D341Med (cell line): ENCODE measurements around the gene COL15A1.
A peak's percentile ranks its signal among the peaks of the same experiment; 100 is the strongest.
"Not testable (repeated sequence)": the region's sequence is repeated elsewhere in the genome, so short reads cannot be mapped to it uniquely, and the experiment has no call there.

Experiments used
- DNase-seq: peaks from one replicate; pipeline ENCODE4 v3.0.0; 2012; ENCODE audit warnings: low spot score

The COL15A1 gene

DNA sequence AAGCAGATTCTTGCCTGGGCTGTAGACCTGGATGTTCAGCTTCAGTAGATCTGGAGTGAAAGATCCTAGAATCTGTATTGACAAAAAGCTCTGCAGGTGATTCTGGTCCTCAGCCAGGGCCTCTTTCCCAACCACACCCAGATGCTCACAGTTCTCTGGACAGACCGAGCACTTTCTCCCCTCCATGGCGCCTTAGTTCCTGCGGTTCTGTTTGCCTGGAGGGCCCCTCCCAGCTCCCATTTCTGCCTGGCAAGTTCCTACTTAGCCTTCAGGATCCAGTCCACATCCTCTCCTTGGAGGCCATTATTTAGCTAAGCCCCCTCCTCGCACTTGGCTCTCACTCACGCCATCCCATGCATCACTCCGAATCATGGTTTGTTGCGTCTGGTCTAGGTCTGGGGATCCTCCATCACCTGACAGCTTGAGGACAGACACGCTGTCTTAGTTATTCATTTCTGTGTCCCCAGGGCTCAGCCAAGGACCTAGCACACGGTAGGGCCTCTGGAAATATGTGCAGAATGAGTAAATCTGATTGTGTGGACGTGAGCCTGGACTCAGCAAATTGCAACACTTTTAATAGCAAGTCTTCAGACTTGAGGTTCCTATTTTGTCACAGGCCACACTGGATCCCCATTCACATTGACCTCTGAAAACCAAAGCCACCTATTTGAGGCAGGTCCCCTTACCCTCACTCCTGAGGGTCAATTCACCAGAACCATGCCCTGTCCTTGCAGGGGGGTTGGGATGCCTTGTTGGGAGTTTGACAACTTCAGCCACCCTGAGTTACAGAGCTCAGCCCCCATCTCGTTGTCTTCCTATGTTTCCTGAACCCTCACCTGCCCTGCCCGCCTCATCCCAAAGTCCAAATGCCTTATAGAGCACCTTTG lies 50.7 kb downstream of the COL15A1 start:
- no peak for DNase-seq

GRCh38 chr9:98995059-98995671 lies 51.5 kb downstream of the COL15A1 start:
- no peak for DNase-seq

- DNase-seq: no peak
Measured at GRCh38 chr9:98995971-98996504, 52.3 kb downstream of the COL15A1 start.

DNA sequence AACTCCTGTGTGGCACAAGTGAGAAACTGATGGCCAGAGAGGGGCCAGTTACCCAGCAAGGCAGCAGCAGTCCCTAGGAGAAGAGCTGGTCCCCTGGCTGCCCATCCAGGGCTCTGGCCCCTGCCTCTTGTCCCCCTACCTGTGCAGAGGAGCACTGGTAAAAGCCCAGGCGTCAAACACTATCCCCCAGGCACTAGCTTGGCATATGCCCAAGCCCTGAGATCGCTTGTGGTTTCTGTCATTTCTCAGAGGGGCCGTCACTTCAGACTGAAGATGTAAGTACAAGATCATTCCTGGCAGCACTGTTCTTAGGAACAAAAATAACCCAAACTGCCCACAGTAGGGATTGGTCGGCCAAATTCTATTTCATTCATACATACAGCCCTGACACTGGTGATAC lies 53.9 kb downstream of the COL15A1 start:
- no peak for DNase-seq

DNA sequence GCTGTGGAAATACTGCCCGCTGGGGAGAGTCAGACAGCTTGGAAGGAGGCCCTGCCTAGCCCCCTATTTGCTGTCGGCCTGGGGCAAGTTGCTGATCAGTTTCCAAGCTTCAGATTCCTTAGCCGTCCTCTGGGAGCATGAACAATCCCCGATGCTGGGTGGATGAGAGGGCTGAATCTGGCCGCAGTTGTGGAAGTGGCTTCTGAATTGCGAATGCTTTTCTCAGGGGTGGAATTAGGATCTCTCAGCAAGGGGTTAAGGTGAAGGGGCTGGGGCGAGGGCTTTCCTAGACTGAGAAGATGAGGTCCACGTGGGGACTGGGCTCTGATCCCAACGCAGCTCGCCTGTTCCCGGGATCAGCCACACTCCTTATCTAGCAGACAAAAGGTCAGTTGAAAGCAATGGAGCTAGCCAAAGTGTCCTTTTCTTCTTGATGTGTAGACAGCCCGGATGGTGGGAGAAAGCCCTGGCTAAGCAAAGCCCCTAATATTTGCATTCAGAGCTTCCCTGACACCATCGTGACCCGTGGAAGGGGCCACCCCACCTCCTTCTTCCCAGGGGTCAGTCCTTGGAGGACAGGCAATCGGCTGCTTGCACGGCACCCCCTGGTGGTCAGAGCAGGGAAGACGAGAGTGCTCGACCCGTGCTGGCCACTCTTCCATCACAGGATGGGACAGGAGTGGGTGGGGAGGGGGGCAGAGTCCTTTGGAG lies 54.9 kb downstream of the COL15A1 start:
- DNase-seq: peak; percentile 80

- no peak for DNase-seq
Measured at GRCh38 chr9:98999152-98999525, 55.4 kb downstream of the COL15A1 start.

GRCh38 chr9:99000476-99001395 lies 57.0 kb downstream of the COL15A1 start:
- DNase-seq: peak; percentile 69

DNA sequence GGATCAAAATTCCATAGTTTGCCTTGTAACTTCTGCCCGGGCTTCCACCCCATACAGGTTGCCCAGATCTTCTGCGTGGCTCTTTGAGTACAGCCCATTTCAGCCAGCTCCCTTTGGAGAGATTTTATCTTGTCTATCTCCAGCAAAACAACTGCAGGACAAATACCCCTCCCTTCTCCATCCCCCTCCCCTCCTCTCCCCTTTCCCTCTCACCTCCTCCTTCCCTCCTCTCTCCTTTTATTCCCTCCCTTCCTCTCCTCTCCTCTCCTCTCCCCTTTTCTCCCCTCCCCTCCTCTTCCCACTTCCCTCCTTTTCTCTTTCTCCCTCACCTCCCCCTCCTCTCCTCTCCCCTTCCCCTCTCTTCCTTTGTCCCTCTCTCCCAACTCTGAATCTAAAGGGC lies 58.2 kb downstream of the COL15A1 start:
- DNase-seq: no peak

- DNase-seq: no peak
Measured at GRCh38 chr9:99002706-99003105, 59.0 kb downstream of the COL15A1 start.

GRCh38 chr9:99003308-99003707 lies 59.6 kb downstream of the COL15A1 start:
- DNase-seq: no peak

DNA sequence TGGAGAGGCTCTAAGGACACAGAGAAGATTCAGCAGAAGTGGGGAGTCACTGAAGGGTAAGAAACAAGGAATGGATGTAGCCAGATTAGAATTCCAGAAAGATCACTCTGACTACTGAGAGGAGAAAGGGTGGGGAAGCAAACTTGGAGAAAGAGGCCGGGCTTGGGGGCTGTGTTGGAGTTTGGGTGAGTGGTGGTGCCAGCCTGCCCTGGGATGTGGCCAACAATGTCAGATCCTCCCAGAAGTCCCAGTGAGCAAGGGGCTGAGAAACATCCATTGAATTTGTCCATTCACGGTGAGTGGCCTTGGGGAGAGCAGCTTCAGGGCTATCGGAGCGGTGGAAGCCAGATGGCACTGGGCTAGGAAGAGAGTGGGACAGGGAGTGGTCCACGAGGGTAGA lies 60.4 kb downstream of the COL15A1 start:
- DNase-seq: no peak

DNA sequence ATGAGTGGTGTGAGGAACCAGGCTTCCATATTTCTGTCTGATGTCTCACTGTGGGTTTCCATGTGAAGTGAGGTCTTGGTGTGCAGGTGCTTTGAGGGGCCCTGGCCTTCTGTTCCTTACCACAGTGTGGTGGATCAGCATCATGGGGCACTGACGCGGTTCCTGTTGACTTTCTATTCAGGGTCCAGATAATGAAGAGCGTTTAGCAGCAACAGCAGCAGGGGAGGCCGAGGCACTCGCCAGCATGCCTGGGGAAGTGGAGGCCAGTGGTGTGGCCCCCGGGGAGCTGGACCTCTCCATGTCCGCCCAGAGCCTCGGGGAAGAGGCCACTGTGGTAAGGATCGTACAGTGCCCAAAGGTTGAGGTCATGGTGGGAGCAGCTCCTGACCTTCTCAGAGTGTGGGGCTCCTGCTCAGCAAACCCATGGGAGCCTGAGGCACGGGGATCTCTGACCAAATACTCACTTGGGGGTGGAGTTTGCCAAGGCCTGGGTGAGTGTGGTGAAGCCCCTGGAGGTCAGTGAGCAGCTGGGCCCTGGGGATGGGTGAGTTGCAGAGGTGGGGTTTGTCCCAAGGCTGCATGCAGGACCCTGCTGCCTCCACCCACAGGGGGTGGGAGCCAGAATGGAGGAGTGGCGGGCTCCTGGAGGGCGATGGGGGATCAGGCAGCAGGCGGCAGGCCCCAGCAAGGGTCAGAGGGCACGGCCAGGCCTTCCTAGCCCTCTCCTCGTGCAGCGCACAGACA lies 61.2 kb downstream of the COL15A1 start:
- DNase-seq: no peak

DNA sequence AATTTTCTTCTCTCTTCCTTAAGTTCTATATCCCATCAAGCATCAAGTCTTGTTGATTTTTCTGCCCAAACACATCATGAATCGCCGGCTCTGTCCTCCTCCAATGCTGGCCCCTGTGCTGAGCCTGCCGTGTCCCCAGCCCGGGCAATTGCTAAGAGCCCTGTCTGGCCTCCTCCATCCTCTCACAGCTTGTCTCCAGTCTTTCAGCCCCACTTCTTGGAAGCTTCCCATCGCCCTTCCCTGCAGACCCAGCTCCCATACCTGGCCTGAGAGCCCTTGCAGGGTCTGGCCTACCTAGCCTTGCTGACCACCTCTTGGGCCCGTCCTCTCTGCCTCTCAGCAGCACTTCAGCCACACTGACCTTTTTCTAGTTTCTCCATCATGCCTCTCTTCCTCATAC lies 61.9 kb downstream of the COL15A1 start:
- no peak for DNase-seq

DNA sequence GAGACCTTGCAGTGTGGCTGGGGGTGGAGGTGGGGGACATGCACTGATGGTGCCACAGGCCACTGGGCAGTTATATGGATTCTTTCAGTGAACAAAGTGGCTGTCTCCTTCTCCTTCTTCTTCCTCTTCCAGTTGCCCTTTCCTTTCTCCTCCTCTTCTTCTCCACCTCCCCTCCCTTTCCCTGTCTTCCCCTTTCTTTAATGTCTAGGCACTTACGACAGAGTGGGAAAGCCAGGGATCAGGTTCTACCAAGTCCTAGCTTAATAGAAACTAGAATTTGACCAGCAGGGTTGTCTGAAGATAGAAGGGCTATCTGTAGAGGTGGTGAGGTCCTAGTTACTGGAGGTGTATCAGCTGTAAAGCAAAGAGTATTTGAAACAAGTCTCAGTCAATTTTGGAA lies 62.8 kb downstream of the COL15A1 start:
- DNase-seq: no peak

DNA sequence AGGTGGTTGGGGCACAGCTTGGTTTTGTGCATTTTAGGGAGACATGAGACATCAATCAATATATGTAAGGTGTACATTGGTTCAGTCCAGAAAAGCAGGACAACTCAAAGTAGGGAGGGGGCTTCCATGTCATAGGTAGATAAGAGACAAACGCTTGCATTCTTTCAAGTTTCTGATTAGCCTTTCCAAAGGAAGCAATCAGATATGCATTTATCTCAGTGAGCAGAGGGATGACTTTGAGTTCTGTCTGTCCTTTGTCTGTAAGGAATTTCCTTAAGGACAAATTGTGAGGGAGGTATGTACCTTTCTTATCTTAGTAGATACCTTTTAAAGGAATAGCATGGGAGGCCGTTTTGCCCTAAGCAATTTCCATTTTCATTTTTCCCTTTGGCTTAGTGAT lies 63.3 kb downstream of the COL15A1 start:
- DNase-seq: no peak

- DNase-seq: no peak
Measured at GRCh38 chr9:99008203-99008602, 64.5 kb downstream of the COL15A1 start.

GRCh38 chr9:99010393-99010792 lies 66.7 kb downstream of the COL15A1 start:
- not testable (repeated sequence) for DNase-seq

GRCh38 chr9:99011161-99011709 lies 67.5 kb downstream of the COL15A1 start:
- DNase-seq: no peak

- DNase-seq: no peak
Measured at GRCh38 chr9:99012957-99013512, 69.3 kb downstream of the COL15A1 start.

DNA sequence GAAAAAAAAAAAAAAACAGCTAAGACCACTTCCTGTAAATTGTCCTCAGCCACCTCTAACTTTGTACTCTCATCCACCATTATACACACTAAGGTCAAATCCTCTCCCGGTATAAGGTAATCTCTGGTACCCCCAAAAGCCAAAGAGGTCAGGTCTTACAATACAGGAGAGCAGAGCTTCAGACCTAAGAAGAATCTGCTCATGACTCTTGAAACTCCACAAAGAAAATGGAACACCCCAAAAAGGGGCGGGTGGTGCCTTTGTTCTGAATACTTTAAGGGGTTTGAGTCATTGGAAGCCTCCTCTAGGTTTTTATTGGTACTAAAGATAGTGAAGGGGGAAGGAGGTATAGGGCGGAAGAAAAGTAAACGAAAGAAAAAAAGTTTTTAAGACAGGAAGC lies 69.8 kb downstream of the COL15A1 start:
- no peak for DNase-seq
